ENCODE data around the gene EZH2. TPM values are rescaled to one million over a fixed set of nuclear protein-coding genes. Genes with fewer than 3 reads are reported as not detected.

EZH2 gene
- total and polyA plus RNA-seq, 2 donors from 2014 or later: 1.6 to 4.7 TPM

- Histone ChIP-seq H3K4me1 (ENCODE audit: control insufficient read depth in 2 of 3, insufficient read depth in 2 of 3, low read depth in 1 of 3, low read length in 3 of 3) (no peaks in the 10 kb centered on the region), H3K4me3 (ENCODE audit: low read length in 3 of 3) (no peak overlapping the region), H3K27ac (ENCODE audit: low read depth in 2 of 2, low read length in 2 of 2) (no peak overlapping the region), H3K27me3 (ENCODE audit: control insufficient read depth, insufficient read depth, low read length) (no peaks in the 10 kb centered on the region), H3K9me3 (ENCODE audit: control insufficient read depth in 2 of 3, insufficient read depth in 1 of 3, low read length in 3 of 3) (no peaks in the 10 kb centered on the region), H3K36me3 (ENCODE audit: control insufficient read depth in 2 of 3, insufficient read depth in 3 of 3, low read length in 3 of 3) (peaks cover 0 to 45% (median 28%) of the 10 kb centered on the region in 3 donors), H3K9ac (ENCODE audit: low read length in 3 of 3) (no peak overlapping the region)
- FAIRE-seq (no peak), DNase-seq (no peak)
- TF ChIP-seq CTCF (IDR thresholded peaks at IDR 0.05; ENCODE audit: borderline replicate concordance, extremely low read depth, insufficient read depth): no peak
- intact Hi-C loops (cut with DNase I): no loop called here
Measured at GRCh38 chr7:148783801-148784527, 100.1 kb downstream of the EZH2 start.

DNA sequence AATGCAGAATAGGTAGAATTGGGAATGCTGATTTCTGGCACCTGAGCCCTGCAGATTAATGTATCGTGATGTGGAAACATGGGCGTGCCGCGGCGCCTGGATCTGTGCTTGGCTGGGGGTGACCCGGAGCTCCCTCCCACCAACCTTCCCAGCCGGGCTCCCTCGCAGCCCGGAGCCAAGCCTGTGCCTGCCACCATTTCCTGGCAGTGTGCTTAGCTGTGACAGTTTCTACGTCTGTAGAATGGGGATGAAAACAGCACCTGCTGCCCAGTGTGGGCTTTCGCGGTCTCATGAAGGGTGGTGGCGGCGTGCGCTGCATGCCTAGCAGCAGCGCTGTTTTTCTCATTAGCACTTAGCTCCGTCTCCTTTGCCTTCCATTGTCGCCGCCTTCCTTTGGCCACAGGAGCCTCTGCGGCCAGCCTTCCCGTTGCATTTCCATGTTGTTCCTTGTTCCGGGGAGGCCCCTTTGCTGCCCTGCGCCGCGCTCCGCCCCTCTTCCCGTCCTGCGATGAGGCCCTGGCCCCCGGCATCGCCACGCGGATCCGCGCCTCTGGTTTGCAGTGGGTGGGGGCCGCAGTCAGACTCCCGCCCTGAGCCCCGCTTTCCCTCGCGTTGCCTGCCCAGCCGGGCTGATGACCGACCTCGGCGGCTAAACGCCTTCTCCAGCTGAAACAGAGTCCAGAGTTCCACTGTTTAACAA lies 101.2 kb downstream of the EZH2 start:
- H3K4me1 ChIP-seq (ENCODE audit: control insufficient read depth in 2 of 3, insufficient read depth in 2 of 3, low read depth in 1 of 3, low read length in 3 of 3): no peaks in the 10 kb centered on the region
- intact Hi-C loops (cut with DNase I): no loop called here
- DNase-seq (no peak), FAIRE-seq (no peak)
- peaks cover 0 to 35% (median 27%) of the 10 kb centered on the region in 3 donors for H3K36me3 ChIP-seq (ENCODE audit: control insufficient read depth in 2 of 3, insufficient read depth in 3 of 3, low read length in 3 of 3)
- H3K27me3 ChIP-seq (ENCODE audit: control insufficient read depth, insufficient read depth, low read length): no peaks in the 10 kb centered on the region
- H3K27ac ChIP-seq (ENCODE audit: low read depth in 2 of 2, low read length in 2 of 2): no peak overlapping the region
- no peak overlapping the region for H3K9ac ChIP-seq (ENCODE audit: low read length in 3 of 3)
- no peak overlapping the region for H3K4me3 ChIP-seq (ENCODE audit: low read length in 3 of 3)
- TF ChIP-seq CTCF (IDR thresholded peaks at IDR 0.05; ENCODE audit: borderline replicate concordance, extremely low read depth, insufficient read depth): no peak
- H3K9me3 ChIP-seq (ENCODE audit: control insufficient read depth in 2 of 3, insufficient read depth in 1 of 3, low read length in 3 of 3): no peaks in the 10 kb centered on the region

DNA sequence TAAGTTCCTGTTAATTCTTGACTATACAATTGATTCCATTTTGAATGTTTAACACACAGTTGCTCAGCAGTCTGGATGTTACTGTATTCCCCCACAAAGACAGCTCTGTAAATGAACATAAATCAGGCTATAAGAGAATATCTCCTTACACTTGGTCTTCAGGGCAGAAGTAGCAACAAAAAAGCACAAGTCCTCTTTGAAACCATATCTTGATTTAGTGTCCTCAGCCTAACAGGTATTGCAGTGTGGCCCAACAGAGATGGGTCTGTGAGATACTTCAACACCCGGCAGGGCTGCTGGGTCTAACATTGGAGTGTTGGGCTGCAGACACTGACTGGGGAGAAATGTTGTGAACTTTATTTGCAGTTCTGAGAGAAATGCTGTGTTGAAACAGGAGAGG lies 109.6 kb downstream of the EZH2 start:
- no peak for TF ChIP-seq CTCF (IDR thresholded peaks at IDR 0.05; ENCODE audit: borderline replicate concordance, extremely low read depth, insufficient read depth)
- no peaks in the 10 kb centered on the region for H3K27me3 ChIP-seq (ENCODE audit: control insufficient read depth, insufficient read depth, low read length)
- H3K4me3 ChIP-seq (ENCODE audit: low read length in 3 of 3): no peak overlapping the region
- peak in 3 of 5 donors; percentile 45 to 80 (median 68) for DNase-seq
- H3K36me3 ChIP-seq (ENCODE audit: control insufficient read depth in 2 of 3, insufficient read depth in 3 of 3, low read length in 3 of 3): peaks cover 4 to 41% (median 38%) of the 10 kb centered on the region in 3 donors
- FAIRE-seq: no peak
- no peaks in the 10 kb centered on the region for H3K9me3 ChIP-seq (ENCODE audit: control insufficient read depth in 2 of 3, insufficient read depth in 1 of 3, low read length in 3 of 3)
- no peaks in the 10 kb centered on the region for H3K4me1 ChIP-seq (ENCODE audit: control insufficient read depth in 2 of 3, insufficient read depth in 2 of 3, low read depth in 1 of 3, low read length in 3 of 3)
- no peak overlapping the region for H3K9ac ChIP-seq (ENCODE audit: low read length in 3 of 3)
- no peak overlapping the region for H3K27ac ChIP-seq (ENCODE audit: low read depth in 2 of 2, low read length in 2 of 2)
- intact Hi-C loops (cut with DNase I): no loop called here
